Calu3 (cell line): Measurements from ENCODE around the gene LGI1. TPM values are rescaled to one million over a fixed set of nuclear protein-coding genes. Genes with fewer than 3 reads are reported as not detected.

Experiments used
- BruUV-seq: library from RNA; stranded (reverse); fragments of 400-500 nt; replicated peaks from 2 replicates; lab custom pipeline; 2021; lab: Mats Ljungman, UMichigan
- CTCF ChIA-PET: fragments of 300-600 bp; sonication (Branson Sonifier 250); formaldehyde crosslinking; loops from one replicate; lab custom pipeline; 2022; ENCODE audit warnings: antibody characterized with exemption; lab: Charles Lee
- DNase-seq: peaks from one replicate; pipeline ENCODE4 v3.0.0; 2022
- H3K27ac Mint-ChIP-seq: one replicate; pipeline ENCODE4 v1.8.0; 2022; ENCODE audit warnings: mixed read lengths; ENCODE audit not compliant: unreplicated experiment
- H3K27me3 Mint-ChIP-seq: one replicate; pipeline ENCODE4 v1.8.0; 2022; ENCODE audit warnings: mixed read lengths; ENCODE audit not compliant: unreplicated experiment
- H3K36me3 Mint-ChIP-seq: one replicate; pipeline ENCODE4 v1.8.0; 2022; ENCODE audit warnings: mild to moderate bottlenecking, moderate library complexity, mixed read lengths; ENCODE audit not compliant: insufficient read depth, unreplicated experiment
- H3K4me1 Mint-ChIP-seq: one replicate; pipeline ENCODE4 v1.8.0; 2022; ENCODE audit warnings: mild to moderate bottlenecking, low read depth, mixed read lengths; ENCODE audit not compliant: unreplicated experiment
- H3K4me3 Mint-ChIP-seq: one replicate; pipeline ENCODE4 v1.8.0; 2022; ENCODE audit warnings: mild to moderate bottlenecking, low read depth, moderate library complexity, mixed read lengths; ENCODE audit not compliant: unreplicated experiment
- H3K9me3 Mint-ChIP-seq: one replicate; pipeline ENCODE4 v1.8.0; 2022; ENCODE audit warnings: low read depth, mixed read lengths; ENCODE audit not compliant: unreplicated experiment
- CTCF ChIP-seq: fragments of 200-600 bp; IDR thresholded peaks from one replicate; pipeline ENCODE4 v1.8.0; 2022; ENCODE audit warnings: antibody characterized with exemption; ENCODE audit not compliant: unreplicated experiment
- intact Hi-C: fragments of 100-400 bp; cut with micrococcal nuclease; formaldehyde crosslinking; loops from one replicate; pipeline ENCODE4 v1.10.0; 2022; ENCODE audit not compliant: unreplicated experiment
- total RNA-seq: library from RNA; stranded (reverse); gene quantifications from 2 replicates; pipeline ENCODE4 v1.2.3, GENCODE V29; 2022

LGI1 gene
- total RNA-seq, 1 experiment from 2014 or later, result not detected

- Mint-ChIP-seq H3K27me3 (peaks cover 13% of the 10 kb centered on the region), H3K27ac (no peak overlapping the region), H3K9me3 (no peaks in the 10 kb centered on the region), H3K36me3 (no peaks in the 10 kb centered on the region), H3K4me1 (no peaks in the 10 kb centered on the region), H3K4me3 (no peak overlapping the region)
- DNase-seq, result no peak
- BruUV-seq, result no TSS peak
- intact Hi-C loops, result no loop called here
- no peak for TF ChIP-seq CTCF
- CTCF ChIA-PET, result no interaction called here
These were observed 14.9 kb upstream of the LGI1 start for GRCh38 chr10:93742633-93743349.

- Mint-ChIP-seq H3K27ac (no peak overlapping the region), H3K4me1 (no peaks in the 10 kb centered on the region), H3K9me3 (no peaks in the 10 kb centered on the region), H3K36me3 (no peaks in the 10 kb centered on the region), H3K4me3 (no peak overlapping the region), H3K27me3 (no peaks in the 10 kb centered on the region)
- CTCF ChIA-PET, result no interaction called here
- no peak for TF ChIP-seq CTCF
- intact Hi-C loops, result loop anchor here (5.0 kb wide), 1 partner anchor 72 kb away; no protein-coding TSS in a partner anchor
- DNase-seq, result no peak
- no TSS peak for BruUV-seq
These were observed 12.2 kb upstream of the LGI1 start for GRCh38 chr10:93745408-93746065.

GRCh38 chr10:93746844-93747284 is 10.9 kb upstream of the LGI1 start:
- Mint-ChIP-seq H3K27me3 (no peaks in the 10 kb centered on the region), H3K9me3 (no peaks in the 10 kb centered on the region), H3K27ac (no peak overlapping the region), H3K36me3 (no peaks in the 10 kb centered on the region), H3K4me3 (no peak overlapping the region), H3K4me1 (peaks cover 11% of the 10 kb centered on the region)
- CTCF ChIA-PET, result interaction anchor here (0.7 kb wide), 2 partner anchors 38 to 689 kb away, joined by 4 to 6 read pairs; no protein-coding TSS in a partner anchor
- TF ChIP-seq CTCF, result peak; percentile 50
- no TSS peak for BruUV-seq
- intact Hi-C loops, result loop anchor here (5.0 kb wide), 1 partner anchor 70 kb away; no protein-coding TSS in a partner anchor
- DNase-seq, result peak; percentile 64

- intact Hi-C loops, result loop anchor here (5.0 kb wide), 1 partner anchor 68 kb away; no protein-coding TSS in a partner anchor
- CTCF ChIA-PET, result no interaction called here
- Mint-ChIP-seq H3K4me1 (peaks cover 14% of the 10 kb centered on the region), H3K9me3 (no peaks in the 10 kb centered on the region), H3K27ac (no peak overlapping the region), H3K4me3 (no peak overlapping the region), H3K36me3 (no peaks in the 10 kb centered on the region), H3K27me3 (no peaks in the 10 kb centered on the region)
- BruUV-seq, result no TSS peak
- TF ChIP-seq CTCF, result no peak
- no peak for DNase-seq
These were observed 8.4 kb upstream of the LGI1 start for GRCh38 chr10:93749218-93749799.
